Measurements from ENCODE around the gene SLC2A1.

- TF ChIP-seq, protein P1, sequence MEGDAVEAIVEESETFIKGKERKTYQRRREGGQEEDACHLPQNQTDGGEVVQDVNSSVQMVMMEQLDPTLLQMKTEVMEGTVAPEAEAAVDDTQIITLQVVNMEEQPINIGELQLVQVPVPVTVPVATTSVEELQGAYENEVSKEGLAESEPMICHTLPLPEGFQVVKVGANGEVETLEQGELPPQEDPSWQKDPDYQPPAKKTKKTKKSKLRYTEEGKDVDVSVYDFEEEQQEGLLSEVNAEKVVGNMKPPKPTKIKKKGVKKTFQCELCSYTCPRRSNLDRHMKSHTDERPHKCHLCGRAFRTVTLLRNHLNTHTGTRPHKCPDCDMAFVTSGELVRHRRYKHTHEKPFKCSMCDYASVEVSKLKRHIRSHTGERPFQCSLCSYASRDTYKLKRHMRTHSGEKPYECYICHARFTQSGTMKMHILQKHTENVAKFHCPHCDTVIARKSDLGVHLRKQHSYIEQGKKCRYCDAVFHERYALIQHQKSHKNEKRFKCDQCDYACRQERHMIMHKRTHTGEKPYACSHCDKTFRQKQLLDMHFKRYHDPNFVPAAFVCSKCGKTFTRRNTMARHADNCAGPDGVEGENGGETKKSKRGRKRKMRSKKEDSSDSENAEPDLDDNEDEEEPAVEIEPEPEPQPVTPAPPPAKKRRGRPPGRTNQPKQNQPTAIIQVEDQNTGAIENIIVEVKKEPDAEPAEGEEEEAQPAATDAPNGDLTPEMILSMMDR (IDR thresholded peaks at IDR 0.05): no peak
- no peak for TF ChIP-seq POLR2A (IDR thresholded peaks at IDR 0.05)
Observed at GRCh38 chr1:42921769-42922168, 36.9 kb downstream of the SLC2A1 start.
